Activated T-helper 1 cell treated with anti-CD3 and anti-CD28 coated beads, Interleukin-2, amount 50 U/mL, for 16 hours (primary cell): Measurements from ENCODE around the gene EXT2.

Source experiments
- DNase-seq, 2 donors: peaks; one replicate each; pipeline ENCODE4 v3.0.0-alpha.2; 2020; ENCODE audit warnings: low read depth in 1 of 2, low spot score in 1 of 2

The EXT2 gene

GRCh38 chr11:44236296-44236695 is 140.8 kb downstream of the EXT2 start:
- no peak for DNase-seq

GRCh38 chr11:44237156-44237555 is 141.7 kb downstream of the EXT2 start:
- no peak for DNase-seq

GRCh38 chr11:44241851-44242250 is 146.4 kb downstream of the EXT2 start:
- no peak for DNase-seq

DNA sequence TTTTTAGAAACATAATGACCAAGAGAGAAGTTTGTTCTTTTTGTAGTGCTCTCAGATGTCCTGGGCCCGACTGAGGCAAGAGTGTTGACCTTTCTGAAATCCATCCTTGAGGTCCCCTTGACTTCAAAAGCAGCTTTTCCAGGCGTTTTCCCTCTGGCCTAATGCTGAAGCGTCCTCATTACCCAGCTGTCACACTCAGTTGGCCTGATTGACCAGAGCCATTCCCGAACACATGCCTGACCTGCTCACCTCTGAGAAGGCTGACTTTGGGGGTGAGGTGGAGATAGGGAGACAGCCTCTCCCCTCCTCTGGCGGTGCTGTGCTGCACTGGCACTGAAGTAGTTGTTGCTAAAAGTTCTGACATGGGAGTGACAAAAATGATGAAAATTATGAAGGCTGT is 147.6 kb downstream of the EXT2 start:
- no peak for DNase-seq

DNA sequence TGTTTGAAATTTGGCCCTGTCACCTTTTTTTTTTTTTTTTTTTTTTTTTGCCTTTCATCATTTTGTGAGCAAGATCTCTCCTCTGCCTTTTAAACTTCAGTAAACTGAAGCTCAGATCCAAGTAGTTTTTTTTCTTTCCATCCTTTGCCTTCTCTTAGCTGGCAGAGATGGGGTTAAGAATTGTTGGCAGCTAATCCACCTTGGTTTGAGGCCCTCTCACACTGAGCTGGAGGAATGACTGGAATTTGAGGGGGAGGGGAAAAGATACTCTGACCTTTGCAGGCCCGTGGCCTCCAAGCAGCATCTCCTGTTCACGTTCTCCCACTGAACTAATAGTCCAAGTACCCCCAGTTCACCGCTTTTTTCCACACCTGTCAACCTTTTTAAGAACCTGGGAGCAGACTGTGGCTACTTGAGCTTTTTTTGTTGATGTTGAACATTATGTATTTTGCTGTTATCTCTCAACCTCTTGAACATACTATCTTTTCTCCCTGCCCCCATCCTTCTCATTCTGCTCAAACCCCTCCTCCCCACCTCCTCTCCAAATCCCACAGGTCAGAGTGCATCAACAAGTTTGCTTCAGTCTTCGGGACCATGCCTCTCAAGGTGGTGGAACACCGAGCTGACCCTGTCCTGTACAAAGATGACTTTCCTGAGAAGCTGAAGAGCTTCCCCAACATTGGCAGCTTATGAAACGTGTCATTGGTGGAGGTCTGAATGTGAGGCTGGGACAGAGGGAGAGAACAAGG is 148.3 kb downstream of the EXT2 start:
- no peak for DNase-seq

- DNase-seq, result no peak
Observed at GRCh38 chr11:44244639-44245310, 149.3 kb downstream of the EXT2 start.

DNA sequence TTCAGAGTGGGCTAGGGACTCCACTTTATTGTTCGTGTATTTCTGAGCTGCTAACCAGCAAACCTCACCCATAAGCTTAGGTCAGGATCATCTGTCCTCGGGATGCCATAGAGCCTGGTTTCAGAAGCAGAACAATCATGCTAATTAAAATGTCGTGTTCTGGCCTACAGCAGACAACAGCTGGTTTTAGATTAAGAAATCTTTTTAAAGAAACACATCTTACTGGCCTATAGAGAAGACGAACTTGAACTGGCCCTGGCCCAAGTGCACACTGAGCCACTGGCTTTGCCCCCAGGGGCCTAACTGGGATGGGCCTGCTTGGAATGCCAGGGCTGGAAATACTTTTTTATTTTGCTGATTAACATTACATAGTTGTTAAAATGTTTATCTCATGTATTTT is 151.2 kb downstream of the EXT2 start:
- no peak for DNase-seq

DNA sequence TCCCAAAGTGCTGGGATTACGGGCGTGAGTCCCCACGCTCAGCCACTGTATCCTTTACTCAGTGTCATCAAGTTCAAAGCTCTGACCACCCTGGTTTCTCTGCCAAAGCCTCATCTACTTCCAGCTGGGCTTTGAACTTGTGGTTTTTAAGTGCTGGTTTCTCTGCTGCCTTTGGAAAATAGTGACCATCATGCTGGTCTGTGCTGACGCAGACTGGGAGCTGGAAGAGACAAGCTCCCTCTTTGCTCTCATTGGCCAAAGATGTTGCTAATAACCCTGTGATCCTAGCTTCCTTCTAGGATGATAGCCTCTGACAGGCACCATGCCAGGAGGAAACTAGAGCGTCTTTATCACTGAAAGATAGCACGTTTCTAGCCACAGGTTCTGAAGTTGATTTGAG is 152.0 kb downstream of the EXT2 start:
- no peak for DNase-seq

DNA sequence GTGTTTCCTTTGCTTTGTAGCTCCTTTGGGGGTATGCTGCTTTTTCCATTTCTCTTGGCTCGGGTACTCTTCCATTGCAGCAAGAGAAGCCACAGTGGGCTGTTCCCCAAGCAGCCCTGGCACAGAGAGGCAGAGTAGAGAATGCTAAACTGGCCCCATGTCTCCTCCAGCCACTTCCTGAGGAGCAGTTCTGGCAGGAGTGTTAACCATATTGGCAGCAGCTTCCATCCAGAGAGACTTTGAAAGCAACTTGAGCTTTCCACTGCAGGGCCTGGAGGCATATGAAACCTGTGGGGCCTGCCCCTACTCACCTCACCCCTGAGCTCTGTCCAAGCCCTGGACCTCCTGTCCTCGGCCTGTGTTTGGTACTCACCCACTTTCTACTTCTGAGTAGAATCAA is 152.6 kb downstream of the EXT2 start:
- DNase-seq, result no peak

- DNase-seq, result no peak
Observed at GRCh38 chr11:44250421-44250820, 154.9 kb downstream of the EXT2 start.

DNA sequence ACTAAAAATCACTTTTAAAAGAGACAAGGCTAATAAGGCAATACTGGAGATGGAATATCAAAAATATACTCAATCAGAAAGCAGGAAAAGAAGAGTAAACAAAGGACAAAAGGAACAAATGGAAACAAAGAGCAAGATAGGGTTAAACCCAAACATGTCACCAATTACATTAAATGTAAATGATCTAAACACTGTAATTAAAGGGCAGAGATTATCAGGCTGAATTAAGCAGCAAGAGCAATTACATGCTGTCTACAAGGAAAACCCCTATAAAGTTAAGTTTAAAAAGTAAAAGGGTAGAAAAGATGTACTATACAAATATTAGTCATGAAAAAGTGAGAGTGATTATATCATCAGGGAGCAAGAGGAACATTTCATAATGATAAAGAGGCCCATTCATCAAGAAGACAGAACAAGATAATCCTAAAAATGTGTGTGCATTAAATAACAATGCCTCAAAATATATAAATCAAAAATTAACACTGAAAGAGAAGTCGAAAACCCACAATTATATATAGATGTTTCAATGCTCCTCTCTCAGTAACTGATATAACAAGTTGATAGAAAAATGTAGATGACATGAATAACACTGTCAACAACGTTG is 157.6 kb downstream of the EXT2 start:
- no peak for DNase-seq

- no peak for DNase-seq
Observed at GRCh38 chr11:44255406-44256071, 160.1 kb downstream of the EXT2 start.

GRCh38 chr11:44256673-44257291 is 161.3 kb downstream of the EXT2 start:
- DNase-seq, result no peak

- no peak for DNase-seq
Observed at GRCh38 chr11:44257338-44258189, 162.1 kb downstream of the EXT2 start.

- no peak for DNase-seq
Observed at GRCh38 chr11:44258190-44258489, 162.7 kb downstream of the EXT2 start.

GRCh38 chr11:44258839-44259420 is 163.5 kb downstream of the EXT2 start:
- DNase-seq, result no peak

- no peak for DNase-seq
Observed at GRCh38 chr11:44260081-44260480, 164.6 kb downstream of the EXT2 start.

DNA sequence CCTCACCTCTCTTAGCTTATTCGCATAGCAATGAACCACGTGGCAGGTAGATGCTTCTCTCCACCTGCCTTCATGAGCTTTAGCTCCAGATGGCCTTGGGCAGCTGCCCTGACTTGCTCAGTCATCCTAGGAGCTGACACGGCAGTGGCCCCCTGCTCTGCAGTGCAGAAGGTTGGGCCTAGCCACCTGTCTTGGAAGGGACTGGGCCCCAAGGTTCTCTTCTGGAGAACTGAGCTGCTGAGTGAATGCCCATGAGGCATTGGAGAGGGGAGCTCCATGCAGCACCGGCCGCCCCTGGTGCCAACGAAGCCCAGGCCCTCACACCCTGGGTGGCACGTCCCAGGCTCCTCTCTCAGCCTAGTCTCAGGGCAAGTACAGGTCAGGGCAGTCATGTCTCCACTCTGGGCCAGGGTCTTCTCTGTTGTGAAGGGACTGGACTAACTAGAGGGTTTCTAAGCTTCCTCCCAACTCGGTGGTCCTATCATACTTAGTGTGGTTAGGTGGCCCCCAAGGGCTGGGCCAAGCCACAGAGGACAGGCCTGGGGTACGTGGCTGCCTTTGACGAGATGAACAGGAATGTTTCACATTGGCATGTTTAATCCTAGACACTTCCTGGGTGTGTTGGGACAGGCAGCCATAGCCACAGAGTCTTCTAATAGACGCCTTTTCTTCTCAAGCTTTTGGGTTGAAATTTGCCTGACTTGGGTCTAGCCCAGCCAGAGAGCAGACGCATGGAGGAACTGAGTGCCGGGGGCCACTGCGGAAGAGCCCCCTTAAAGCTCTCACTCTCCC is 166.5 kb downstream of the EXT2 start:
- no peak for DNase-seq

GRCh38 chr11:44263738-44264437 is 168.4 kb downstream of the EXT2 start:
- DNase-seq, result no peak
